SK-N-SH treated with all-trans-retinoic acid at 6 μM for 48 hours (cell line): Measurements from ENCODE around the gene PNLDC1.

Source experiments
- ATAC-seq: fragments of 200-7000 bp; cut with Tn5 transposase; 3 replicates; pipeline ENCODE4 v1.9.1; 2020; ENCODE audit warnings: mild to moderate bottlenecking, moderate library complexity
- ARNTL ChIP-seq: fragments of 450-650 bp; formaldehyde crosslinking; IDR thresholded peaks from 2 replicates; pipeline ENCODE4 v1.5.0; 2020; ENCODE audit warnings: low read depth, mild to moderate bottlenecking, moderate library complexity, borderline replicate concordance
- BACH2 ChIP-seq: fragments of 250-450 bp; sonication (Bioruptor Pico); IDR thresholded peaks from 2 replicates; pipeline ENCODE4 v1.9.0; 2021; ENCODE audit warnings: mild to moderate bottlenecking, borderline replicate concordance
- CREB5 ChIP-seq: fragments of 250-450 bp; sonication (Bioruptor Pico); IDR thresholded peaks from 2 replicates; pipeline ENCODE4 v1.5.1; 2020; ENCODE audit warnings: low read depth, mild to moderate bottlenecking, moderate library complexity
- CSDC2 ChIP-seq: fragments of 250-450 bp; sonication (Bioruptor Pico); IDR thresholded peaks from 2 replicates; pipeline ENCODE4 v1.5.0; 2020; ENCODE audit warnings: mild to moderate bottlenecking, moderate library complexity
- ESRRG ChIP-seq: fragments of 250-450 bp; sonication (Bioruptor Pico); IDR thresholded peaks from 2 replicates; pipeline ENCODE4 v1.6.1; 2021; ENCODE audit warnings: mild to moderate bottlenecking
- GLIS3 ChIP-seq: fragments of 250-450 bp; sonication (Bioruptor Pico); IDR thresholded peaks from 2 replicates; pipeline ENCODE4 v1.5.0; 2020; ENCODE audit warnings: mild to moderate bottlenecking, moderate library complexity
- ISL1 ChIP-seq: fragments of 250-450 bp; sonication (Bioruptor Pico); IDR thresholded peaks from 2 replicates; pipeline ENCODE4 v2.1.2; 2022; ENCODE audit warnings: mild to moderate bottlenecking, moderate library complexity
- OSR1 ChIP-seq: fragments of 250-450 bp; sonication (Bioruptor Pico); IDR thresholded peaks from 2 replicates; pipeline ENCODE4 v1.8.0; 2022; ENCODE audit warnings: moderate library complexity, mild to moderate bottlenecking, inconsistent platforms
- POU6F1 ChIP-seq: fragments of 250-450 bp; sonication (Bioruptor Pico); IDR thresholded peaks from 2 replicates; pipeline ENCODE4 v1.8.0; 2021; ENCODE audit warnings: low read depth, mild to moderate bottlenecking, moderate library complexity, borderline replicate concordance
- PPARA ChIP-seq: fragments of 250-450 bp; sonication (Bioruptor Pico); IDR thresholded peaks from 2 replicates; pipeline ENCODE4 v1.5.0; 2020; ENCODE audit warnings: mild to moderate bottlenecking, borderline replicate concordance
- RARB ChIP-seq: fragments of 250-450 bp; sonication (Bioruptor Pico); IDR thresholded peaks from 2 replicates; pipeline ENCODE4 v1.8.0; 2021; ENCODE audit warnings: mild to moderate bottlenecking, moderate library complexity
- SNAI2 ChIP-seq: fragments of 250-450 bp; sonication (Bioruptor Pico); IDR thresholded peaks from 2 replicates; pipeline ENCODE4 v1.5.0; 2020; ENCODE audit warnings: mild to moderate bottlenecking, moderate library complexity
- TCF4 ChIP-seq: fragments of 250-450 bp; sonication (Bioruptor Pico); IDR thresholded peaks from 2 replicates; pipeline ENCODE4 v1.8.0; 2021; ENCODE audit warnings: mild to moderate bottlenecking, moderate library complexity, borderline replicate concordance
- TOX ChIP-seq: fragments of 250-450 bp; sonication (Bioruptor Pico); IDR thresholded peaks from 2 replicates; pipeline ENCODE4 v1.8.0; 2021; ENCODE audit warnings: mild to moderate bottlenecking, moderate library complexity, borderline replicate concordance
- TSHZ2 ChIP-seq: fragments of 250-450 bp; sonication (Bioruptor Pico); IDR thresholded peaks from 2 replicates; pipeline ENCODE4 v1.5.0; 2020; ENCODE audit warnings: mild to moderate bottlenecking, moderate library complexity
- ZC3H10 ChIP-seq: fragments of 250-450 bp; sonication (Bioruptor Pico); IDR thresholded peaks from 2 replicates; pipeline ENCODE4 v1.5.1; 2021; ENCODE audit warnings: mild to moderate bottlenecking, moderate library complexity
- ZFP3 ChIP-seq: fragments of 250-450 bp; sonication (Bioruptor Pico); IDR thresholded peaks from 2 replicates; pipeline ENCODE4 v1.5.0; 2020; ENCODE audit warnings: mild to moderate bottlenecking, moderate library complexity
- ZFP30 ChIP-seq: fragments of 450-650 bp; formaldehyde crosslinking; IDR thresholded peaks from 2 replicates; pipeline ENCODE4 v1.5.0; 2022; ENCODE audit warnings: mild to moderate bottlenecking, moderate library complexity
- ZNF565 ChIP-seq: fragments of 450-650 bp; formaldehyde crosslinking; conservative IDR thresholded peaks from 2 replicates; pipeline ENCODE4 v1.5.0; 2020; ENCODE audit warnings: low read depth, mild to moderate bottlenecking, moderate library complexity
- ZNF70 ChIP-seq: fragments of 450-650 bp; formaldehyde crosslinking; IDR thresholded peaks from 2 replicates; pipeline ENCODE4 v1.5.0; 2020; ENCODE audit warnings: mild to moderate bottlenecking, moderate library complexity
- ZNF8 ChIP-seq: fragments of 450-650 bp; formaldehyde crosslinking; IDR thresholded peaks from 2 replicates; pipeline ENCODE4 v1.5.0; 2020; ENCODE audit warnings: mild to moderate bottlenecking, moderate library complexity
- TF ChIP-seq, protein P1 (sequence below): fragments of 250-450 bp; sonication (Bioruptor Pico); IDR thresholded peaks from 2 replicates; pipeline ENCODE4 v1.8.0; 2020; ENCODE audit warnings: mild to moderate bottlenecking, moderate library complexity, borderline replicate concordance
- TF ChIP-seq, protein P2 (sequence below): fragments of 250-450 bp; sonication (Bioruptor Pico); IDR thresholded peaks from 2 replicates; pipeline ENCODE4 v1.5.1; 2021; ENCODE audit warnings: mild to moderate bottlenecking, moderate library complexity

Gene PNLDC1

DNA sequence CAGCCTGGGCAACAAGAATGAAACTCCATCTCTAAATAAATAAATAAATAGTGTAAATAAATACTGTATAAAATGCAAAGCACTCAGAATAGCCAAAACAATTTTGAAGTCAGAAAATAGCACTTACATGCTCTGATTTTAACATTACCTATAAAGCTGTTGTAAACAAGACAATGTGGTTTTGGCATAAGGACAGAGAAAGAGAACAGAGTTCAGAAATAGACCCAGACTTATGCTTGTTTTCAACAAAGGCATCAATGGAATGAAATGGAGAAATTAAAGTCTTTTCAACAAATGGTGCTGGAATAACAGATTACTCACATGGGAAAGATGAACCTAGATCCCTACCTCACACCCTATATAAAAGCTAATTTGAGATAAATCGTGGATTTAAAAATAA lies 27.9 kb upstream of the PNLDC1 start:
- no peak for ATAC-seq
- TF ChIP-seq, protein P1, sequence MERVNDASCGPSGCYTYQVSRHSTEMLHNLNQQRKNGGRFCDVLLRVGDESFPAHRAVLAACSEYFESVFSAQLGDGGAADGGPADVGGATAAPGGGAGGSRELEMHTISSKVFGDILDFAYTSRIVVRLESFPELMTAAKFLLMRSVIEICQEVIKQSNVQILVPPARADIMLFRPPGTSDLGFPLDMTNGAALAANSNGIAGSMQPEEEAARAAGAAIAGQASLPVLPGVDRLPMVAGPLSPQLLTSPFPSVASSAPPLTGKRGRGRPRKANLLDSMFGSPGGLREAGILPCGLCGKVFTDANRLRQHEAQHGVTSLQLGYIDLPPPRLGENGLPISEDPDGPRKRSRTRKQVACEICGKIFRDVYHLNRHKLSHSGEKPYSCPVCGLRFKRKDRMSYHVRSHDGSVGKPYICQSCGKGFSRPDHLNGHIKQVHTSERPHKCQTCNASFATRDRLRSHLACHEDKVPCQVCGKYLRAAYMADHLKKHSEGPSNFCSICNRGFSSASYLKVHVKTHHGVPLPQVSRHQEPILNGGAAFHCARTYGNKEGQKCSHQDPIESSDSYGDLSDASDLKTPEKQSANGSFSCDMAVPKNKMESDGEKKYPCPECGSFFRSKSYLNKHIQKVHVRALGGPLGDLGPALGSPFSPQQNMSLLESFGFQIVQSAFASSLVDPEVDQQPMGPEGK = no peak
- no peak for TF ChIP-seq ZNF70 (CRISPR knock-in tag)
- no peak for TF ChIP-seq ZFP3 (CRISPR knock-in tag)
- TF ChIP-seq ARNTL (CRISPR knock-in tag) = no peak
- no peak for TF ChIP-seq ESRRG (CRISPR knock-in tag)
- no peak for TF ChIP-seq TCF4 (CRISPR knock-in tag)
- TF ChIP-seq CSDC2 (CRISPR knock-in tag) = no peak
- TF ChIP-seq OSR1 (CRISPR knock-in tag) = no peak
- no peak for TF ChIP-seq SNAI2 (CRISPR knock-in tag)
- TF ChIP-seq ZNF8 (CRISPR knock-in tag) = no peak
- TF ChIP-seq GLIS3 (CRISPR knock-in tag) = no peak
- no peak for TF ChIP-seq ZFP30
- no peak for TF ChIP-seq BACH2 (CRISPR knock-in tag)
- no peak for TF ChIP-seq ZNF565 (CRISPR knock-in tag)
- TF ChIP-seq TOX (CRISPR knock-in tag) = no peak
- TF ChIP-seq PPARA (CRISPR knock-in tag) = no peak
- no peak for TF ChIP-seq POU6F1

DNA sequence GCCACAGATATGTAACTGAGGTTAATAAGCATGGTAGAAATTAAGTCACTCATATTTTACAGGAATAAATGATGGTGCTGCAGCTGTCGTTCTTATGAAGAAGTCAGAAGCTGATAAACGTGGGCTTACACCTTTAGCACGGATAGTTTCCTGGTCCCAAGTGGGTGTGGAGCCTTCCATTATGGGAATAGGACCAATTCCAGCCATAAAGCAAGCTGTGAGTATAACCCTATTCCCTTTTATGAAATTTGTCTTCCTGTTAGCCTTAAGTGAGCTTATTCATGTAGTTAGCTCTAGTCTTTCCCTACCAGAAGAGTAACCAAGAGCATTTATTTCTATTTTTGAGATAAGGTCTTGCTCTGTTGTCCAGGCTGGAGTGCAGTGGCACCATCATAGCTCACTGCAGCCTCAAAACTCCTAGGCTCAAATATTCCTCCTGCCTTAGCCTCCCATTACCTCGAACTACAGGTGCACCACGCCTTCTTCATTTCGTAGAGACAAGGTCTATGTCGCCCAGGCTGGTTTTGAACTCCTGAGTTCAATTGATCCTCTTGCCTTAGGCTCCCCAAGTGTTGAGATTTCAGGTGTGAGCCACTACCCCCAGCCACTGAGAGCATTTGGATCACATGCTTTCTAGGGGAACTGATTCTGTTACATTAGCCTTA lies 22.7 kb upstream of the PNLDC1 start:
- ATAC-seq = no peak; the same call in 2 of the 3 replicates

GRCh38 chr6:159778131-159778530 lies 21.9 kb upstream of the PNLDC1 start:
- TF ChIP-seq ZNF8 (CRISPR knock-in tag) (no peak), ARNTL (CRISPR knock-in tag) (no peak), ZFP30 (no peak), ISL1 (CRISPR knock-in tag) (no peak), ZC3H10 (CRISPR knock-in tag) (no peak), RARB (no peak), SNAI2 (CRISPR knock-in tag) (no peak), CREB5 (CRISPR knock-in tag) (no peak), TSHZ2 (CRISPR knock-in tag) (no peak), TOX (CRISPR knock-in tag) (no peak), POU6F1 (no peak)
- TF ChIP-seq, protein P2, sequence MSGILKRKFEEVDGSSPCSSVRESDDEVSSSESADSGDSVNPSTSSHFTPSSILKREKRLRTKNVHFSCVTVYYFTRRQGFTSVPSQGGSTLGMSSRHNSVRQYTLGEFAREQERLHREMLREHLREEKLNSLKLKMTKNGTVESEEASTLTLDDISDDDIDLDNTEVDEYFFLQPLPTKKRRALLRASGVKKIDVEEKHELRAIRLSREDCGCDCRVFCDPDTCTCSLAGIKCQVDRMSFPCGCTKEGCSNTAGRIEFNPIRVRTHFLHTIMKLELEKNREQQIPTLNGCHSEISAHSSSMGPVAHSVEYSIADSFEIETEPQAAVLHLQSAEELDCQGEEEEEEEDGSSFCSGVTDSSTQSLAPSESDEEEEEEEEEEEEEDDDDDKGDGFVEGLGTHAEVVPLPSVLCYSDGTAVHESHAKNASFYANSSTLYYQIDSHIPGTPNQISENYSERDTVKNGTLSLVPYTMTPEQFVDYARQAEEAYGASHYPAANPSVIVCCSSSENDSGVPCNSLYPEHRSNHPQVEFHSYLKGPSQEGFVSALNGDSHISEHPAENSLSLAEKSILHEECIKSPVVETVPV (CRISPR knock-in tag) = no peak
- no peak for ATAC-seq

More for the DNA sequence above, 22.7 kb upstream of the PNLDC1 start:
- TF ChIP-seq ZNF8 (CRISPR knock-in tag) = no peak
- TF ChIP-seq TCF4 (CRISPR knock-in tag) = no peak
- TF ChIP-seq BACH2 (CRISPR knock-in tag) = no peak
- TF ChIP-seq ZNF70 (CRISPR knock-in tag) = no peak
